ENCODE measurements around the gene PBOV1.

PBOV1 gene

GRCh38 chr6:138204303-138204702 is 14.0 kb downstream of the PBOV1 start:
- no peak for DNase-seq

GRCh38 chr6:138203315-138203714 is 15.0 kb downstream of the PBOV1 start:
- no peak for DNase-seq

DNA sequence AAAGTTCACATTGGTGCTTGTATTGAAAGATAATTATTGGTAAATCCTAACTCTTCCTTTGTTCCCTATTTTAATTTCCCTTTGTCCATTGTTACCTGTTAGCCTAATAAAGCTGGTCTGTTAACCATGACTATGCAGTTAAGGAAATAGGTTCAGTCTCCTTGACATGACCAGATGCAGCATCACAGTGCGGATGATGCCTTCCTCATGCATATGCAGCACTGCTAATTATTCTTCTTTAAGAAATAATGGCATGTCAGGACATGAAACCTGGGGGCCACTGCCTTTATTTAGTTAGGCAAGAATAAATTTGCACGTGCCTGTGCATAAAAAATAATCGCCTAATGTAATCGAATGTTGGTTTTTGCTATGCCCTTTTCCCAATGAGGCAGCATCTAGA is 16.5 kb downstream of the PBOV1 start:
- DNase-seq = no peak

- DNase-seq = no peak
Measured at GRCh38 chr6:138198430-138199091, 19.7 kb downstream of the PBOV1 start.

DNA sequence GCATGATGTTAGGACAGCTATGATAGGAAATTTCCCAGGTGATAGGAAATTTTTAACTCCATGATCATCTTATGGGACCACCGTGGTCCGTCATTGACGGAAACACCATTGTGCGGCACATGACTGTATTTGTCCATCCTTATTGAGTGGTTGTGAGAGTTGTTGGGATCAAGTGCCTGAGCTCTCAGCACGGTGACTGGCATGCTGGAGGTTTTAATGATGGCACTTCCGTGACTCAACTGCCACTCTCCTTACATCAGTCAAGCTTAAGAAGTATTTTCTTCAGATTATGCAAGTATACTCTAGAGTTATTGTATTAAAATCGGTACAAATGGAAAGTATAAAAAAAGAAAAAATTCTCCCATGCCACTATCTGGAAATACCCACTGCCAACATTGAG is 20.7 kb downstream of the PBOV1 start:
- no peak for DNase-seq

DNA sequence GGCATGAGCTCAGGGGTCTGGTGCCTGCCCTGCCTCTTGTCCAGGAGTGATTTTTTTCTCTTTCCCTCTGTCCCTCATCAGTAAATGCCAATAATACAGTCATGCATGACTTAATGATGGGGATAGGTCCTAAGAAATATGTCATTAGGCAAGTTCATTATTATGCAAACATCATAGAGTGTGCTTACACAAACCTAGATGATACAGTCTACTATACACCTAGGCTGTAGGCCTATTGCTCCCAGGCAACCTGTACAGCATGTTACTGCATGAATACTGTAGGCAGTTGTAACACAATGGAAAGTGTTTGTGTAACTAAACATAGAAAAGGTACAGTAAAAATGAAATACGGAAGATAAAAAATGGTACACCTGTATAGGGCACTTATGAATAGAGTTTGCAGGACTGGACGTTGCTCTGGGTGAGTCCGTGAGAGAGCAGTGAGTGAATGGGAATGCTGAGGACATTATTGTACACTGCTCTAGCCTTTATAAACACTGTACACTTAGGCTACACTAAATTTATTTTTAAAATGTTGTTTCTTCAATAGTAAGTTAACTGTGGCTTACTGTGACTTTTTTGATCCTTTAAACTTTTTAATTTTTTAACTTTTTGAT is 22.1 kb downstream of the PBOV1 start:
- no peak for DNase-seq

- no peak for DNase-seq
Measured at GRCh38 chr6:138194287-138194686, 24.0 kb downstream of the PBOV1 start.

- DNase-seq = no peak
Measured at GRCh38 chr6:138188278-138188941, 29.9 kb downstream of the PBOV1 start.

DNA sequence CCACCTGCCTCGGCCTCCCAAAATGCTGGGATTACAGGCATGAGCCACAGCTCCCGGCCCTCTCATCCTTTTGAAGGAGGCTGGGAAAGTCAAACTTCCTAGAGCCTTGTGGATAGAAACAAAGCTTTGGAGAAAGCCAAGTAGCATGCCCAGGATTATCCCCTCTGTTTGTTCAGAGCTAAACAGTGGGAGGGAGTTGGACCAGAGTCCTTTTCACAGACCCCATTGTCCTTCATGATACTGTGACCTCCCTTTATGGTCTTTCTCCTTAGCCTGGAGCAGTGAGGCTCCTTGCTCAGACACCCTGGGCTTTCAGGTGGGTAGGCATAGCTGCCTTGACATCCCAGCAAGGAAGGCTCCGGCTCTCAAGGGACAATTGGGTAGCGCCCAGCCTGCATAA is 31.1 kb downstream of the PBOV1 start:
- DNase-seq = no peak

GRCh38 chr6:138184230-138184629 is 34.1 kb downstream of the PBOV1 start:
- no peak for DNase-seq

DNA sequence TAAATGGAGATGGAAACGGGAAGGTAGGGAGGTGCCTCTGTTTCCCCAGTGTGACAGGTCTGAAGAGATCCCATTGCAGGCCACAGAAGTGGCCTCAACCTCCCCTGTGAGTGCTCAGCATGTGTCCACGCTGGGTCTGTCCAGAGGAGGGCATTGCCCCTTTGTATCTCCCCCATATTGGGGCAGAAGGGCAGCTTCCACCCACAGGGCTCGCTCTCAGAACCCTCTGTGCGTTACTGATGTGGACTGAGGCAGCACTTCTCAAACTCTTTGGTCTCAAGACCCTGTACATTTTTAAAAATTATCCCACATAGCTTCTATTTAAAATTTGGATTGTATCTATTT is 34.5 kb downstream of the PBOV1 start:
- no peak for DNase-seq

DNA sequence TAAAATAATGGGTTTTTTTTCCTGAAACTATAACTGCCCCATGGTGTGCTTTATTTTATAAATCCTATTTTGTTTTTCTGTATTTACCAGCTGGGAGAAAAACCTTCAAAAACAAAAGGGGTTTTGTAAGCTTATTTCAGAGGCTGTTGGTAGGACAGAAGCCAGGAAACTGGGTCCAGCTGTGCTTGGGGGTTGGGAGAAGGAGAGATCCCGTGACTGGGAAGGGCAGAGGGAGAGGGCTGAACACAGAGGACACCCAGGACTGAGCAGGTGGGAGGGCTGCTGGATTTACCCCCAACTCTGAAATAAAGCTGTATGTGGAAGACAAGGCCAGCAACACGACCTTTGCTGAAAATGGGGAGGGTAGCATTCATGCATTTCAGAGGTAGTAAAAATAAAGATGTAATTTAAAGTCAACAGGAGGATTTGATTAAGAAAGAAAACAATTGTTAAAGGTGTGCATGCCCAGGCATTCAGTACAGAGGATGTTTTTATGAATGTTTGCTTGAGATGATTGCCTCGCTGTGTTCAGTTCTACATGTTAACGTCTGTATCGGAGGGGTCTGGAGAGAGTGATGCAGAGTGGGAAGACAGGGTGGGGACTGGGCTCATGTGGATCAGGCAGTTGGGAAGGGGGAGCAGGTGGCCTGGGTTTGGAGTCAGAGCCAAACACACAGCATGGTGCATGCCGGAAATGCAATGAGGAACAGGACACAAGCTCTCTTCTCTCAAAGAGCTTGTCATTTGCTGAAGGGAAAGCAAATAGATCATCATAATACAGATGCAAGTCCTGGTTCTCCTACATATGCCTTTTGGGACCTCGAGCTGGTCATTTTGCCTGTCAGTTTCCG is 35.1 kb downstream of the PBOV1 start:
- no peak for DNase-seq

DNA sequence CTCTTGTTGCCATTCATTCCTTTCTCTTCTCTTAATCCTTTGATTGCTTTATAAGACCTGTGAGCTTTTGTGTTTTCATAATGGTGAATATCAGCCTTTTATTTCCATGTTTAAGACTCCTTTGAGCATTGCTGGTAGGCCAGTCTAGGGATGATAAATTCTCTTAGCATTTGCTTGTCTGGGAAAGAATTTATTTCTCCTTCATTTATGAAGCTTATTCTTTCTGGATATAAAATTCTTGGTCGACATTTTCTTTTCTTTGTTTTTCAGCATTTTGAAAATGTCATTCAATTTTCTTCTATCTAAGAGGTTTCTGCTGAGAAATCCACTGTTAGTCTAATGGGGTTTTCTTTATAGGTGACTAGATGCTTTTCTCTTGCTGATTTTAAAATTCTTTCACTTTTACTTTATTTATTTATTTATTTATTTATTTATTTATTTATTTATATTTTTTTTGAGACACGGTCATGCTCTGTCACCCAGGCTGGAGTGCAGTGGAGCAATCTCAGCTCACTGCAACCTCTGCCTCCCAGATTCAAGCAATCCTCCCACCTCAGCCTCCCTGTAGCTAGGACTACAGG is 41.5 kb downstream of the PBOV1 start:
- no peak for DNase-seq

DNA sequence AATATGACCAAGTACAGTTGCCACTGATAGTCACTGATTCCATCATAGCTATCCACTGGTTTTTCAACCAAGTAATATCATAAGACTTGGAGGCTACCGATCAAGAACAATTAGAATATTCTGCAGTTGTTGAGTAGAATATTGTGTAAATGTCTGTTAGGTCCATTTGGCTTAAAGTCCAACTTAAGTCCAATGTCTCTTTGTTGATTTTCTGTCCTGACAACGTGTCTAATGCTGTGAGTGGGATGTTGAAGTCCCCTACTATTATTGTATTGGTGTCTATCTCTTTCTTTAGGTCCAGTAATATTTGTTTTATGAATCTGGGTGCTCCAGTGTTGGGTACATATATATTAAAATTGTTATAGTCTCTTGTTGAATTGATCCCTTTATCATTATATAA is 42.7 kb downstream of the PBOV1 start:
- DNase-seq = no peak

Measured in activated CD8-positive, alpha-beta memory T cell treated with anti-CD3 and anti-CD28 coated beads, Interleukin-2, amount 50 U/mL, for 4 hours (primary cell).